H1 (cell line): ENCODE data around the gene NPM1. TPM values are rescaled to one million over a fixed set of nuclear protein-coding genes. Genes with fewer than 3 reads are reported as not detected.

Experiments used
- CTCF ChIA-PET: fragments of 300-600 bp; sonication (Branson Sonifier 250); formaldehyde crosslinking; loops from one replicate; lab custom pipeline; 2021; ENCODE audit not compliant: partially characterized antibody; lab: Charles Lee
- POLR2A ChIA-PET: fragments of 300-600 bp; sonication (Branson Sonifier 250); formaldehyde crosslinking; loops from one replicate; lab custom pipeline; 2021; ENCODE audit warnings: inconsistent platforms; ENCODE audit not compliant: partially characterized antibody; lab: Charles Lee
- DNase-seq, 2 experiments: peaks; one replicate each; pipeline versions ENCODE4 v3.0.0 to v3.0.0-alpha.2; 2010 to 2022; ENCODE audit warnings: low spot score in 2 of 2, low read depth in 1 of 2, mixed read lengths in 1 of 2
- FAIRE-seq: peaks from 2 replicates; lab custom pipeline; 2011; peaks lifted over from hg19 to GRCh38; lab: Jason Lieb, UNC
- H2AFZ ChIP-seq: 2 replicates; pipeline ENCODE4 v1.8.1; 2012; ENCODE audit warnings: low read length, inconsistent platforms
- H2AK5ac ChIP-seq: 2 replicates; pipeline ENCODE4 v1.6.1; 2013; ENCODE audit warnings: low read depth, low read length
- H2BK120ac ChIP-seq: replicated peaks from 2 replicates; pipeline ENCODE3; 2013; ENCODE audit warnings: low read depth, low read length, inconsistent platforms
- H2BK12ac ChIP-seq: 2 replicates; pipeline ENCODE4 v1.6.1; 2013; ENCODE audit warnings: low read depth, low read length
- H2BK15ac ChIP-seq: 2 replicates; pipeline ENCODE4 v1.6.1; 2013; ENCODE audit warnings: low read length
- H2BK20ac ChIP-seq: 2 replicates; pipeline ENCODE4 v1.6.1; 2013; ENCODE audit warnings: low read length
- H2BK5ac ChIP-seq: 2 replicates; pipeline ENCODE4 v1.6.1; 2013; ENCODE audit warnings: low read depth, low read length
- H3K14ac ChIP-seq: 2 replicates; pipeline ENCODE4 v1.6.1; 2013; ENCODE audit warnings: inconsistent platforms; ENCODE audit not compliant: insufficient read length
- H3K18ac ChIP-seq: 2 replicates; pipeline ENCODE4 v1.6.1; 2013; ENCODE audit warnings: low read length; ENCODE audit errors: extremely low read depth
- H3K23ac ChIP-seq: 2 replicates; pipeline ENCODE4 v1.6.1; 2013; ENCODE audit warnings: inconsistent platforms; ENCODE audit not compliant: insufficient read length
- H3K23me2 ChIP-seq: 2 replicates; pipeline ENCODE4 v1.6.1; 2013; ENCODE audit warnings: low read depth, low read length
- H3K27ac ChIP-seq: 2 replicates; pipeline ENCODE4 v1.6.1; 2011; ENCODE audit warnings: low read depth, low read length, inconsistent platforms
- H3K27me3 ChIP-seq, 4 experiments: replicated peaks in 1 of 4; 1 replicate in 1 of 4; 2 replicates in 3 of 4; pipeline versions ENCODE4 v1.6.1 to v1.8.1; 2011 to 2013; ENCODE audit warnings: low read length in 3 of 4, mild to moderate bottlenecking in 3 of 4, inconsistent platforms in 2 of 4, mixed read lengths in 2 of 4, moderate library complexity in 1 of 4; ENCODE audit not compliant: control insufficient read depth in 3 of 4, insufficient read depth in 3 of 4; ENCODE audit errors: extremely low read depth in 1 of 4
- H3K36me3 ChIP-seq, 4 experiments: 2 replicates each; pipeline versions ENCODE4 v1.6.1 to v1.8.1; 2011 to 2013; ENCODE audit warnings: mild to moderate bottlenecking in 4 of 4, low read length in 3 of 4, moderate library complexity in 2 of 4, control low read depth in 1 of 4, inconsistent platforms in 1 of 4; ENCODE audit not compliant: insufficient read depth in 4 of 4, control insufficient read depth in 2 of 4
- H3K4ac ChIP-seq: replicated peaks from 2 replicates; pipeline ENCODE3; 2013; ENCODE audit warnings: low read length, low read depth, mixed read lengths, inconsistent platforms; ENCODE audit not compliant: insufficient read length
- H3K4me1 ChIP-seq, 4 experiments: replicated peaks in 1 of 4; 1 replicate in 1 of 4; 2 replicates in 3 of 4; pipeline versions ENCODE4 v1.6.1 to v1.8.1; 2011 to 2013; ENCODE audit warnings: low read length in 3 of 4, inconsistent platforms in 2 of 4, mixed read lengths in 1 of 4; ENCODE audit not compliant: insufficient read depth in 4 of 4, control insufficient read depth in 3 of 4
- H3K4me2 ChIP-seq, 2 experiments: 2 replicates each; pipeline versions ENCODE4 v1.6.1 to v1.8.1; 2011 to 2013; ENCODE audit warnings: low read depth in 2 of 2, low read length in 2 of 2, control low read depth in 1 of 2, inconsistent platforms in 1 of 2, mild to moderate bottlenecking in 1 of 2; ENCODE audit not compliant: insufficient read depth in 1 of 2
- H3K4me3 ChIP-seq, 4 experiments: fragments of 200-600, 300-600 bp in 1 of 4; sonication (generic), shearing (Covaris generic), sonication (Bioruptor Twin) in 1 of 4; 2 replicates each; pipeline versions ENCODE4 v1.5.1 to v1.8.1; 2011 to 2016; ENCODE audit warnings: low read length in 4 of 4, low read depth in 3 of 4, control low read depth in 2 of 4, inconsistent platforms in 2 of 4, mild to moderate bottlenecking in 2 of 4, mixed read lengths in 1 of 4, moderate library complexity in 1 of 4; ENCODE audit not compliant: insufficient read depth in 2 of 4; ENCODE audit errors: extremely low read depth in 1 of 4
- H3K56ac ChIP-seq: replicated peaks from 2 replicates; pipeline ENCODE3; 2013; ENCODE audit warnings: low read depth, mild to moderate bottlenecking, mixed read lengths, low read length, inconsistent platforms; ENCODE audit not compliant: insufficient read length
- H3K79me1 ChIP-seq: 2 replicates; pipeline ENCODE4 v1.6.1; 2013; ENCODE audit warnings: low read depth, low read length, control low read depth
- H3K79me2 ChIP-seq, 2 experiments: 2 replicates each; pipeline versions ENCODE4 v1.6.1 to v1.8.1; 2012 to 2013; ENCODE audit warnings: low read length in 2 of 2, mild to moderate bottlenecking in 2 of 2, inconsistent platforms in 1 of 2; ENCODE audit not compliant: insufficient read depth in 2 of 2, control insufficient read depth in 1 of 2
- H3K9ac ChIP-seq, 4 experiments: replicated peaks in 1 of 4; 1 replicate in 1 of 4; 2 replicates in 3 of 4; pipeline versions ENCODE4 v1.6.1 to v1.8.1; 2011 to 2013; ENCODE audit warnings: low read depth in 3 of 4, low read length in 3 of 4, control low read depth in 2 of 4, mild to moderate bottlenecking in 2 of 4, moderate library complexity in 2 of 4, inconsistent platforms in 1 of 4; ENCODE audit errors: extremely low read depth in 1 of 4
- H3K9me3 ChIP-seq, 2 experiments: 2 replicates each; pipeline versions ENCODE4 v1.6.1 to v1.8.1; 2012 to 2013; ENCODE audit warnings: mild to moderate bottlenecking in 2 of 2, moderate library complexity in 2 of 2, control low read depth in 1 of 2, inconsistent platforms in 1 of 2, low read depth in 1 of 2, low read length in 1 of 2, mixed read lengths in 1 of 2; ENCODE audit not compliant: insufficient read depth in 2 of 2
- H4K20me1 ChIP-seq, 2 experiments: replicated peaks in 1 of 2; 2 replicates each; pipeline versions ENCODE3 to v1.8.1; 2011 to 2013; ENCODE audit warnings: inconsistent platforms in 2 of 2, low read length in 2 of 2, mild to moderate bottlenecking in 1 of 2; ENCODE audit not compliant: insufficient read depth in 2 of 2, control insufficient read depth in 1 of 2
- H4K5ac ChIP-seq: 2 replicates; pipeline ENCODE4 v1.6.1; 2013; ENCODE audit warnings: low read length, low read depth, mixed read lengths, inconsistent platforms; ENCODE audit not compliant: insufficient read length
- H4K8ac ChIP-seq: 2 replicates; pipeline ENCODE4 v1.8.0; 2013; ENCODE audit warnings: mild to moderate bottlenecking, moderate library complexity, low read length, inconsistent platforms; ENCODE audit not compliant: insufficient read depth; ENCODE audit errors: extremely low read depth
- H4K91ac ChIP-seq: replicated peaks from 2 replicates; pipeline ENCODE3; 2013; ENCODE audit warnings: low read length, mixed read lengths, inconsistent platforms; ENCODE audit not compliant: insufficient read length
- E2F6 ChIP-seq: IDR thresholded peaks from 2 replicates; pipeline ENCODE4 v1.6.1; 2012; ENCODE audit warnings: inconsistent platforms
- KDM5A ChIP-seq: fragments of 200-600 bp; IDR thresholded peaks from 2 replicates; pipeline ENCODE4 v1.7.1; 2012; ENCODE audit warnings: mild to moderate bottlenecking, low read length, inconsistent platforms, mixed read lengths
- MAFK ChIP-seq: IDR thresholded peaks from 2 replicates; pipeline ENCODE4 v1.6.1; 2012; ENCODE audit warnings: low read depth, mild to moderate bottlenecking, improper control_type of control experiment, low read length
- POLR2AphosphoS5 ChIP-seq: IDR thresholded peaks from 2 replicates; pipeline ENCODE4 v1.6.1; 2011; ENCODE audit warnings: low read depth, low read length
- RXRA ChIP-seq: IDR thresholded peaks from 2 replicates; pipeline ENCODE4 v1.6.1; 2011; ENCODE audit warnings: low read depth, mild to moderate bottlenecking, low read length, moderate library complexity; ENCODE audit not compliant: insufficient read depth
- SP2 ChIP-seq: IDR thresholded peaks from 2 replicates; pipeline ENCODE4 v1.6.1; 2012; ENCODE audit warnings: mild to moderate bottlenecking, low read length, inconsistent platforms
- SUZ12 ChIP-seq: fragments of 200-600 bp; sonication (generic); IDR thresholded peaks from 2 replicates; pipeline ENCODE4 v1.6.1; 2012; ENCODE audit warnings: mild to moderate bottlenecking, inconsistent platforms, low read length, moderate library complexity, mixed read lengths
- USF2 ChIP-seq: IDR thresholded peaks from 2 replicates; pipeline ENCODE4 v1.6.1; 2011; ENCODE audit warnings: low read length, improper control_type of control experiment
- WGBS, 2 experiments: shearing (Covaris generic) in 1 of 2; methylation state at CpG; one replicate each; pipeline versions ENCODE4 v1.1.6 to v1.1.7; 2013 to 2015; ENCODE audit warnings: low lambda C conversion rate in 2 of 2, mixed read lengths in 2 of 2, inconsistent platforms in 1 of 2, low coverage in 1 of 2, missing lambda C conversion rate in 1 of 2; ENCODE audit not compliant: insufficient replicate concordance in 2 of 2, insufficient coverage in 1 of 2, insufficient read length in 1 of 2; ENCODE audit errors: extremely low coverage in 1 of 2, missing lambda C conversion rate in 1 of 2; 5-methylcytosine and 5-hydroxymethylcytosine counted together
- polyA plus RNA-seq, 7 experiments: library from polyadenylated mRNA; depleted of rRNA in 3 of 7; stranded (reverse) in 5 of 7; unstranded in 2 of 7; fragments of >200 nt in 5 of 7; fragments of 200-250 nt in 2 of 7; gene quantifications; 1 replicate in 5 of 7; 2 replicates in 1 of 7; 4 replicates in 1 of 7; pipeline versions ENCODE4 v1.2.1 to v1.2.3, GENCODE V29; 2011 to 2013; ENCODE audit warnings: missing spikeins in 2 of 7, mixed read lengths in 2 of 7
- total RNA-seq: library from RNA; stranded (reverse); fragmentation: NEBNext Ultra II Directional; extraction: Animal tissue kit (Norgen Biotek cat#: 25700); gene quantifications from 2 replicates; pipeline ENCODE4 v1.2.1, GENCODE V29; 2021

NPM1 gene
- total and polyA plus RNA-seq, 2 of the 8 experiments (the other 6 are each of a cell fraction or from before 2014, with no cell fraction given) = 2,182 to 4,042 TPM

DNA sequence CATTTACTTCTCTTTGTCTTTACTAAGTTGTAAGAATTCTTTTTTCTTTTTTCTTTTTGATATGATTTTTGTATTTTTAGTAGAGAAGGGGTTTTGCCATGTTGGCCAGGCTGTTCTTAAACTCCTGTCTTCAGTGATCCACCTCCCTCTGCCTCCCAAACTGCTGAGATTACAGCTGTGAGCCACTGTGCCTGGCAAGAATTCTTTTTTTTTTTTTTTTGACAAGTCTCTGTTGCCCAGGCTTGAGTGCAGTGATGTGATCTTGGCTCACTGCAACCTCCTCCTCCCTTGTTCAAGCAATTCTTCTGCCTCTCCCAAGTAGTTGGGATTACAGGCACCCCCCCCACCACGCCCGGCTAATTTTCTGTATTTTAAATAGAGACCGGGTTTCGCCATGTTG, 9.9 kb downstream of the NPM1 start:
- peaks cover 0 to 5% (median 1%) of the 10 kb centered on the region in 4 experiments; a peak in 2 of 7 replicates for H3K4me1 ChIP-seq

More for the DNA sequence above, 9.9 kb downstream of the NPM1 start:
- Histone ChIP-seq H3K9me3 (no peaks in the 10 kb centered on the region), H2BK20ac (no peak overlapping the region), H3K79me2 (peaks cover 66 to 94% of the 10 kb centered on the region in 2 experiments), H3K18ac (no peak overlapping the region), H3K23me2 (no peaks in the 10 kb centered on the region), H4K8ac (no peak overlapping the region; the same call in 1 of the 2 replicates), H3K4me3 (no peak overlapping the region), H2AK5ac (no peak overlapping the region), H3K4me2 (no peak overlapping the region), H4K91ac (no peak overlapping the region), H2BK5ac (no peak overlapping the region), H3K79me1 (no peaks in the 10 kb centered on the region), H3K56ac (no peak overlapping the region), H3K27me3 (no peaks in the 10 kb centered on the region), H3K9ac (no peak overlapping the region), H2BK15ac (no peak overlapping the region), H3K4ac (no peak overlapping the region), H2BK12ac (no peak overlapping the region), H2BK120ac (no peak overlapping the region), H3K14ac (no peak overlapping the region), H3K27ac (no peak overlapping the region), H3K23ac (no peak overlapping the region), H3K36me3 (peaks cover 57 to 93% (median 88%) of the 10 kb centered on the region in 4 experiments), H4K20me1 (peaks cover 44 to 59% of the 10 kb centered on the region in 2 experiments), H4K5ac (no peak overlapping the region), H2AFZ (no peak overlapping the region)
- no peak for DNase-seq
- no peak for TF ChIP-seq KDM5A
- no peak for TF ChIP-seq RXRA
- TF ChIP-seq MAFK = no peak
- TF ChIP-seq SP2 = no peak
- no peak for TF ChIP-seq SUZ12
- no peak for TF ChIP-seq USF2
- TF ChIP-seq POLR2AphosphoS5 = 0 out of 2 replicates have a peak, but pooled peaks have one; percentile 1
- TF ChIP-seq E2F6 = no peak
- 96% methylated on average over 4 of the region's 4 CpGs; no CpG with 5 or more reads in 1 of the 2 experiments for WGBS, 2 experiments
- no peak for FAIRE-seq
- CTCF ChIA-PET = interaction anchor here (1.6 kb wide), 1 partner anchor 8 kb away, joined by 11 read pairs; no protein-coding TSS in a partner anchor
- POLR2A ChIA-PET = interaction anchor here (7.3 to 20.7 kb wide), 2 partner anchors 9 to 13 kb away, joined by 187 to 626 read pairs; partner anchors contain the start of gene NPM1
